ENCODE results near the gene WDR20. TPM values are rescaled to one million over a fixed set of nuclear protein-coding genes. Genes with fewer than 3 reads are reported as not detected.

WDR20 gene
- total RNA-seq, 1 donor from 2014 or later: 33.4 TPM

DNA sequence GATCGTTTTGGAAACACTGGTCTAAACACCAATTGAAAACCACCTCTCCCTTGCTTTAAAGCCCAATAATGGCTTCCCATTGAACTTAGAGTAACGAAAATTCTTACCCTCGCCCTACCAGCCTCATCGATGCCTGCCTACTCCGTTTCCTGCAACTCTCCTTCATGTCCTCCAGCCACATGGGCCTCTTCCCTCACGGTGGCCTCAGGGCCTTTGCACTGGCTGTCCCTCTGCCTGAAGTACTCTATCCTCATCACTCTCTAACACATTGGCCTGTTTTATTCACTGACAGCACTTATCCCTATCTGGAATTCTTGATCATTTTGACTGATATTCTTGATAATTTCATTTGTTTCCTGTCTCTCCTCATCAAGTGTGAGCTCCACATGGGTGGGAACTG is 118.4 kb downstream of the WDR20 start:
- Mint-ChIP-seq H3K4me1 (ENCODE audit: unreplicated experiment) (peaks cover 9% of the 10 kb centered on the region), H3K4me3 (no peak overlapping the region), H3K27me3 (no peaks in the 10 kb centered on the region), H3K27ac (no peak overlapping the region), H3K9me3 (no peaks in the 10 kb centered on the region), H3K36me3 (peaks cover 12% of the 10 kb centered on the region)
- TF ChIP-seq, protein P1, sequence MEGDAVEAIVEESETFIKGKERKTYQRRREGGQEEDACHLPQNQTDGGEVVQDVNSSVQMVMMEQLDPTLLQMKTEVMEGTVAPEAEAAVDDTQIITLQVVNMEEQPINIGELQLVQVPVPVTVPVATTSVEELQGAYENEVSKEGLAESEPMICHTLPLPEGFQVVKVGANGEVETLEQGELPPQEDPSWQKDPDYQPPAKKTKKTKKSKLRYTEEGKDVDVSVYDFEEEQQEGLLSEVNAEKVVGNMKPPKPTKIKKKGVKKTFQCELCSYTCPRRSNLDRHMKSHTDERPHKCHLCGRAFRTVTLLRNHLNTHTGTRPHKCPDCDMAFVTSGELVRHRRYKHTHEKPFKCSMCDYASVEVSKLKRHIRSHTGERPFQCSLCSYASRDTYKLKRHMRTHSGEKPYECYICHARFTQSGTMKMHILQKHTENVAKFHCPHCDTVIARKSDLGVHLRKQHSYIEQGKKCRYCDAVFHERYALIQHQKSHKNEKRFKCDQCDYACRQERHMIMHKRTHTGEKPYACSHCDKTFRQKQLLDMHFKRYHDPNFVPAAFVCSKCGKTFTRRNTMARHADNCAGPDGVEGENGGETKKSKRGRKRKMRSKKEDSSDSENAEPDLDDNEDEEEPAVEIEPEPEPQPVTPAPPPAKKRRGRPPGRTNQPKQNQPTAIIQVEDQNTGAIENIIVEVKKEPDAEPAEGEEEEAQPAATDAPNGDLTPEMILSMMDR (conservative IDR thresholded peaks at IDR 0.05): no peak
- DNase-seq (ENCODE audit: extremely low spot score, unreplicated experiment): no peak

Other genes starting within 250 kb of the WDR20 start
- gene DYNC1H1, start 175.3 kb upstream of the WDR20 start, total RNA-seq (ENCODE audit: low replicate concordance): 413 and 489 TPM in 2 replicates
- gene HSP90AA1, start 52.9 kb upstream of the WDR20 start, total RNA-seq (ENCODE audit: low replicate concordance): 585 and 652 TPM in 2 replicates
- gene MOK, start 165.3 kb downstream of the WDR20 start, total RNA-seq (ENCODE audit: low replicate concordance): 17.7 and 26.3 TPM in 2 replicates
- gene ZNF839, start 179.8 kb downstream of the WDR20 start, total RNA-seq (ENCODE audit: low replicate concordance): 10.8 and 16.4 TPM in 2 replicates
- gene CINP, start 223.0 kb downstream of the WDR20 start, total RNA-seq (ENCODE audit: low replicate concordance): 29.5 and 34.2 TPM in 2 replicates
- 25.5 and 31.0 TPM in 2 replicates for gene TECPR2, start 223.0 kb downstream of the WDR20 start, total RNA-seq (ENCODE audit: low replicate concordance)

Data from type B pancreatic cell (in vitro differentiated cells).